KMS-11 (cell line): ENCODE measurements around the gene SCN1A.

ENCODE experiments used
- H2AFZ ChIP-seq: fragments of 200-600 bp; sonication (generic); 2 replicates; pipeline ENCODE4 v1.6.1; 2016; ENCODE audit warnings: antibody characterized with exemption, mixed run types, low read depth
- H3K27ac ChIP-seq: fragments of 200-600 bp; sonication (generic); 2 replicates; pipeline ENCODE4 v1.6.1; 2016; ENCODE audit warnings: mild to moderate bottlenecking, mixed run types
- H3K27me3 ChIP-seq: fragments of 200-600 bp; sonication (generic); 2 replicates; pipeline ENCODE4 v1.6.1; 2017; ENCODE audit warnings: mild to moderate bottlenecking, low read depth, mixed run types, moderate library complexity; ENCODE audit not compliant: insufficient read depth
- H3K36me3 ChIP-seq: fragments of 200-600 bp; sonication (generic); 2 replicates; pipeline ENCODE4 v1.6.1; 2017; ENCODE audit warnings: mild to moderate bottlenecking, mixed run types; ENCODE audit not compliant: insufficient read depth
- H3K4me1 ChIP-seq: fragments of 200-600 bp; sonication (generic); 2 replicates; pipeline ENCODE4 v1.6.1; 2016; ENCODE audit warnings: mild to moderate bottlenecking, low read depth, mixed run types; ENCODE audit not compliant: poor library complexity, severe bottlenecking
- H3K4me2 ChIP-seq: fragments of 200-600 bp; sonication (generic); 2 replicates; pipeline ENCODE4 v1.7.0; 2016; ENCODE audit warnings: mild to moderate bottlenecking, mixed run types
- H3K4me3 ChIP-seq: fragments of 200-600 bp; sonication (generic); IDR thresholded peaks from 2 replicates; pipeline ENCODE4 v1.6.1; 2017; ENCODE audit warnings: low read depth, low read length, mixed read lengths; ENCODE audit not compliant: insufficient read depth
- H3K79me2 ChIP-seq: fragments of 200-600 bp; sonication (generic); 2 replicates; pipeline ENCODE4 v1.6.1; 2016; ENCODE audit warnings: low read depth, mixed run types; ENCODE audit not compliant: insufficient read depth
- H3K9ac ChIP-seq: fragments of 200-600 bp; sonication (generic); 2 replicates; pipeline ENCODE4 v1.6.1; 2016; ENCODE audit warnings: mild to moderate bottlenecking, mixed run types
- H4K20me1 ChIP-seq: fragments of 200-600 bp; sonication (generic); 2 replicates; pipeline ENCODE4 v1.6.1; 2016; ENCODE audit warnings: mild to moderate bottlenecking, mixed run types; ENCODE audit not compliant: insufficient read depth
- TF ChIP-seq, protein P1 (sequence below): fragments of 200-600 bp; sonication (generic); conservative IDR thresholded peaks from 2 replicates; pipeline ENCODE4 v1.6.1; 2017; ENCODE audit warnings: low read depth, mild to moderate bottlenecking, antibody characterized with exemption, low read length, moderate library complexity, mixed read lengths

SCN1A gene

DNA sequence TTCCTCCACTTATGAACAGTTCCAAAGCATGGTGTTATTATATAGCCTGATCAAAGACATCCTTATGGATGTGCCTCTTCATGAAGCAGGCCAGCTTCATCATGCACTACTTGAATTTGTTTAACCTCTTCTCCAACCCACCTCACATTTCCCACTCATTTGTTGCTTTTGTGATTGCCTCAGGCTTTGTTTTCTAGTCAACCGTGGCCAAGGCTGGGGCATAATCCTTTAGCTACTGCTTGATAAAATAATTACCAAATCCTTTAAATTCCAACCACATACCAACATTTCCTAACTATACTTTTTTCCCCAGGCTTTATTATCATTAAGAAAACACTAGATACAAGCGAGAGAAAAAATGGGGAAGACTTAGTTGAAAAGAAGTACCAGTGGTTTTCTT lies 39.6 kb upstream of the SCN1A start:
- TF ChIP-seq, protein P1, sequence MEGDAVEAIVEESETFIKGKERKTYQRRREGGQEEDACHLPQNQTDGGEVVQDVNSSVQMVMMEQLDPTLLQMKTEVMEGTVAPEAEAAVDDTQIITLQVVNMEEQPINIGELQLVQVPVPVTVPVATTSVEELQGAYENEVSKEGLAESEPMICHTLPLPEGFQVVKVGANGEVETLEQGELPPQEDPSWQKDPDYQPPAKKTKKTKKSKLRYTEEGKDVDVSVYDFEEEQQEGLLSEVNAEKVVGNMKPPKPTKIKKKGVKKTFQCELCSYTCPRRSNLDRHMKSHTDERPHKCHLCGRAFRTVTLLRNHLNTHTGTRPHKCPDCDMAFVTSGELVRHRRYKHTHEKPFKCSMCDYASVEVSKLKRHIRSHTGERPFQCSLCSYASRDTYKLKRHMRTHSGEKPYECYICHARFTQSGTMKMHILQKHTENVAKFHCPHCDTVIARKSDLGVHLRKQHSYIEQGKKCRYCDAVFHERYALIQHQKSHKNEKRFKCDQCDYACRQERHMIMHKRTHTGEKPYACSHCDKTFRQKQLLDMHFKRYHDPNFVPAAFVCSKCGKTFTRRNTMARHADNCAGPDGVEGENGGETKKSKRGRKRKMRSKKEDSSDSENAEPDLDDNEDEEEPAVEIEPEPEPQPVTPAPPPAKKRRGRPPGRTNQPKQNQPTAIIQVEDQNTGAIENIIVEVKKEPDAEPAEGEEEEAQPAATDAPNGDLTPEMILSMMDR = no peak
- Histone ChIP-seq H3K36me3 (no peaks in the 10 kb centered on the region), H3K27ac (no peak overlapping the region), H3K27me3 (no peaks in the 10 kb centered on the region), H4K20me1 (no peaks in the 10 kb centered on the region), H2AFZ (no peak overlapping the region), H3K9ac (no peak overlapping the region), H3K4me2 (no peak overlapping the region), H3K79me2 (no peaks in the 10 kb centered on the region), H3K4me3 (no peak overlapping the region), H3K4me1 (no peaks in the 10 kb centered on the region)

DNA sequence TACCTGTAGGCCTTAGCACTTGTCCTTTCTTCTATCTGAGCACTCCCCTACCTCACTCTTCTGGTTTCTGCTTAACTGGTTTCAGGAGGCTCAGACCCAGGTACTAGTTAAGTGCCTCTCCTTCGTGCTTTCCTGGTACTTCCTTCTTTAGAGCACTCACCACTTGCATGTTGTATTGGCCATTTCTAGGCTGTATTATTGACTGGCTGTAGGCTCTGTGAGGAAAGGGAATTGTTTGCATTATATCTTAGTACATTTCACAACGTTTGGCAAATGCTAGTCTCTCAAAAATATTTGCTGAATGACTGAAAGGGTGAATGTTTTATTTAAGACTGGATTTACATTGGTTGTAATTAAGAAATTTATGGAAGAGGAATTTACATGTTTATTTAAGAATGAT lies 36.0 kb upstream of the SCN1A start:
- TF ChIP-seq, protein P1 = no peak
- no peaks in the 10 kb centered on the region for H3K27me3 ChIP-seq
- no peak overlapping the region for H3K9ac ChIP-seq
- H3K27ac ChIP-seq = no peak overlapping the region
- H4K20me1 ChIP-seq = no peaks in the 10 kb centered on the region
- no peak overlapping the region for H3K4me2 ChIP-seq
- H3K79me2 ChIP-seq = no peaks in the 10 kb centered on the region
- no peak overlapping the region for H2AFZ ChIP-seq
- H3K4me3 ChIP-seq = no peak overlapping the region
- H3K36me3 ChIP-seq = no peaks in the 10 kb centered on the region
- no peaks in the 10 kb centered on the region for H3K4me1 ChIP-seq

DNA sequence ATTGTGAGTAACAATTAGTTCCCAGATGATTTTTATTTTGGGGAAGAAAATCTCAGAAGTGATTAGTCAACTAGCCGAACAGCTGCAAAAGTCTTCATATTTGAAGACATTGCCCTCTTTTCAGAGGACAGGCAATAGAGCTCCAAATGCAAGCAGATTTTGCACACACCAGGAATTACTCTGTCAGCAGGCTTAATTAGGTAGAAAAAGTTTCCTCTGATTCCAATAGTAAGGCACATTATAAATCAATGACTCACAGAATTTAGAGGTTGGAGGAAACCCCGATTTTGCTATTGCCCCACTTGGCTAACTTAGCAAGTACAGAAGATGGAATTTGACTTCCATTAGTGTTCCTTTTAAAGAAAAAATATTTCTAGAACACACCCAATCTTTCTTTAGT lies 30.7 kb upstream of the SCN1A start:
- no peaks in the 10 kb centered on the region for H3K4me1 ChIP-seq
- H3K4me3 ChIP-seq = no peak overlapping the region
- no peak overlapping the region for H2AFZ ChIP-seq
- no peaks in the 10 kb centered on the region for H3K27me3 ChIP-seq
- H3K27ac ChIP-seq = no peak overlapping the region
- TF ChIP-seq, protein P1 = no peak
- no peaks in the 10 kb centered on the region for H3K36me3 ChIP-seq
- H3K4me2 ChIP-seq = no peak overlapping the region
- no peaks in the 10 kb centered on the region for H4K20me1 ChIP-seq
- no peak overlapping the region for H3K9ac ChIP-seq
- H3K79me2 ChIP-seq = no peaks in the 10 kb centered on the region

DNA sequence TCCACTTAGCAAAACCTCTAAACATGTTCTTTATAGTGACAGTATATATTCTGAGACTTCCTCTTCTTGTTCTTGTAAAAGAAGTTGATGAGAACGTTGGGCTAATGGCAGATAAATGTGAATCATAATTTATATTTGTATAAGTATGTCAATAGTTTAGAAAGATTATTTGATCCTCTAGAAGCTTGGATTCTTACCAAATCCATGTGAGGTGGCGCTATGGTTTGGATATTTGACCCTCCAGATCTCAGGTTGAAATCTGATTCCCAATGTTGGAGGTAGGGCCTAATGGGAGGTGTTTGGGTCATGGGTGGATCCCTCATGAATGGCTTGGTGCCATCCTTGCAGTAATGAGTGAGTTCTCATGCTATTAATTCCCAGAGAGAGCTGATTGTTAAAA lies 29.8 kb upstream of the SCN1A start:
- Histone ChIP-seq H4K20me1 (no peaks in the 10 kb centered on the region), H3K4me1 (no peaks in the 10 kb centered on the region), H3K79me2 (no peaks in the 10 kb centered on the region), H2AFZ (no peak overlapping the region), H3K36me3 (no peaks in the 10 kb centered on the region), H3K4me2 (no peak overlapping the region), H3K9ac (no peak overlapping the region), H3K4me3 (no peak overlapping the region), H3K27ac (no peak overlapping the region), H3K27me3 (no peaks in the 10 kb centered on the region)
- TF ChIP-seq, protein P1 = no peak
